HuH-7 (cell line): ENCODE results near the gene NTRK2.

Experiments used
- DNase-seq: peaks from one replicate; pipeline ENCODE4 v3.0.0; 2011; ENCODE audit warnings: low spot score

NTRK2 gene

DNA sequence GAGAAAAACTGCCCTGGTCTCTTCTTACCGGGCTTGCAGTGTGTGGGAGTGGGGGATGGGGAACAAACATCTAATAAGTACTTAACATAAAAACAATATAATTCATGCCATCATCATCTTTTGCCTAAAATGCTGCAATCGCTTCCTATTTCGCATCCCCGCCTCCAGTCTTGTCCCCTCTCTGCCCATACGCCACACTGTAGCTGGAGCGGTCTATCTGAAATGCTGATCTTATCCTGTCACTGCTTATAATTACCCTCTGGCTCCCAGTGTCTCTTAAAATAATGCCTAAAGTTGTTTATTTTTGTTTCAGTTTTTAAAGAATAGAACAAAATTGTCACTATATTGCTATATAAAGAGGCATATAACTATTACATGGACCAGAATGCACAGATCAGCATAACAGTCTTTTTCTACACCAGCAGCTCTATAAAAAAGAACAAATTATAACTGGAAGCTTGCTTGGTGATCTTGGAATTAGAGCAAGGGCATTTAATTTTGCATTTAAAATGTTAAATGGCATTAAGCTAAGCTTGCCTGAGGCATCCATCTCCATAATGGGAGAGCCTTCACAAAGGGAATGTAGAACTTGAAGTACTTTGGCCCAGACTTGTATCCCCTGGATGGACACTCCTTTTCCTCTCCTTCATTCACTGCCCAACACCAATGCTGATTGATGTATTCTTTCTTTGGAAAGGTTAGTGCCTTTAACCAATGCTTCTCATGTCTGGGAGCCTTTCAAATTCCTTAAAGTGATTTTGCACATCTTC lies 12.2 kb downstream of the NTRK2 start:
- no peak for DNase-seq

GRCh38 chr9:84686068-84686467 lies 16.5 kb downstream of the NTRK2 start:
- no peak for DNase-seq

- DNase-seq, result no peak
These were observed 19.4 kb downstream of the NTRK2 start for GRCh38 chr9:84688956-84689355.

GRCh38 chr9:84691634-84692033 lies 22.1 kb downstream of the NTRK2 start:
- no peak for DNase-seq

- DNase-seq, result no peak
These were observed 24.7 kb downstream of the NTRK2 start for GRCh38 chr9:84694248-84694647.

- DNase-seq, result no peak
These were observed 27.5 kb downstream of the NTRK2 start for GRCh38 chr9:84697042-84697441.

DNA sequence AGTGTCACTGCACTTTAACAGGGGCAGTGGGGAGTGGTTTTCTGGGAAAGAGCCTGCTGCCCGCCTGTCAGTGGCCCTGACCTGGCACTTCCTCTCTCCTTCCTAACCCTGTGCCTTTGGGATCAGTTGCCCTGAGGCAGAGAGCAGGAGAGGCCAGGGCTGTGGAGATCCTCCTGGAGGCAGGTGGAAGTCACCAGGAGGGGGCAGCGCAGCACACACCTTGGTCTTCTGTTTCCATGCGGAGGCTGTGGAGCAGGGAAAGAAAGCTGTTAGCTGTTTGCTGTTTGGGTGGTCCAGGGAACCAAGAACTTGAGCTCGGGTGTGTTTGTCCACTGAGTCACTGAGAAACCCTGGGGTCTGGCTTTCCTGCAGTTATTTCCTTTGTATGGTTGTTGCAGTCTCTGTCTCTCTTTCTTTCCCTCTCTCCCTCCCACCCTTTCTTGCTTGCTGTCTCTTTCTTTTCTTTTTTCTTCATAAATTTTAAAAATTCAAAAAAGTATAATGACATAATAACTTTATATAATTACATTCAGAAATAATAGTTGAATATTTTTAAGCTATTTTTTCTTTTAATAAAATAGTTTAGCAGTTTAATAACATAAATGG lies 28.1 kb downstream of the NTRK2 start:
- peak; percentile 48 for DNase-seq

- DNase-seq, result no peak
These were observed 28.8 kb downstream of the NTRK2 start for GRCh38 chr9:84698323-84698722.

DNA sequence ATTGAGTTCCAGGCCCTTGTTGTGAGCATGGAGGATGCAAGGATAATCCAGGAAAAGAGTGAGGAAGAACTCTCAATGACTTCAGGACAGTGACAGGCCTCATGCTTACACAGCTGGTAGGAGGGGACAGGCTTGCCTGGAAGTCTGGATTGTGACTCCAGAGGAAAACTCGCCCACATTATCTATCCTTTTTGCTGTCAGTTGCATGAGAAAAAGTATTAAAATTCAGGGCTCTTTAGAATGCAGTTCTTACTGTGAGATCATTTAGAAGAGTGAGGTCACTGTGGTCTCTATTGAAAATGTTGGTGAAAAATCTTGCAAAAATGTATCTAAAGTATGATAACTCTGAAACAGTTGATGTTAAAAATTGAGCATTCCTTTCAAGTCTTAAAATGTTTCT lies 30.5 kb downstream of the NTRK2 start:
- no peak for DNase-seq

DNA sequence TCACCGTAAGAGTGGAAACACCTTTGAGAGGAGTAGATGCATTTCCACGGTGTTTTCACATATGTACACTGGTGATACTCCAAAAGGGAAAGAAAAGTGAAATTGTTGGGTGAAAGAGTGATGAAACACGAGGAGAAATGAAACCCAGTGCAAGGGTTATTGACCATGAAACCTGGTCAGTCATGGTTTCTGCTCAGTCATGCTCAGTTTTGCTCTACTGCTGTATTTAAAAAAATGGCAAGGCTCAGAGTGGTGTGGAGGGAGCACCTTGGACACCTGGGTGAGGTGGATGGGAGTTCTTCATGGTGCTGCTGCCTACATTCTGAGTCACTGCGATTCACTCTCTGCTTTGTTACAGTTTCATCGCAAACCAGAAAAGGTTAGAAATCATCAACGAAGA lies 32.3 kb downstream of the NTRK2 start:
- no peak for DNase-seq

DNA sequence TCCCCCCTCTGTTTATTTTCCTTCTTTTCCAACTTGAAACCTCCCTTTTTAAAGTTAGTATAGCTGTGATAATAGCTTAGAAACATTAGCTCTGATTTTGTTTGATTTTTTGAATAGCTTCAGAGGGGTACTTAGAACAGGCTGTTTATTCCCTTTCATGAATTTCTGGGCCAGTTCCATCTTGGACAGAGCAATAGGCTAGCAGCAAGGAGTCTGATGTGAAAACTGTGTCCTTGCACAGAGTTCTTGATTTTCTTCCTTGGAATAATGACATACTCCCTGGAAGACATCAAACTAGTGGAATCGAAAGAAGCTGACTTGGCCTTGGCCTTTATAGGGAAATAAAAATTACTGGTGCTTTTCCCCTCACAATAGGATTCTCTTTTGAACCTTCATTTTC lies 32.9 kb downstream of the NTRK2 start:
- no peak for DNase-seq

GRCh38 chr9:84703793-84704192 lies 34.3 kb downstream of the NTRK2 start:
- no peak for DNase-seq

- no peak for DNase-seq
These were observed 35.6 kb downstream of the NTRK2 start for GRCh38 chr9:84705128-84705527.

- DNase-seq, result no peak
These were observed 38.9 kb downstream of the NTRK2 start for GRCh38 chr9:84708400-84708799.

- no peak for DNase-seq
These were observed 39.5 kb downstream of the NTRK2 start for GRCh38 chr9:84709056-84709455.

DNA sequence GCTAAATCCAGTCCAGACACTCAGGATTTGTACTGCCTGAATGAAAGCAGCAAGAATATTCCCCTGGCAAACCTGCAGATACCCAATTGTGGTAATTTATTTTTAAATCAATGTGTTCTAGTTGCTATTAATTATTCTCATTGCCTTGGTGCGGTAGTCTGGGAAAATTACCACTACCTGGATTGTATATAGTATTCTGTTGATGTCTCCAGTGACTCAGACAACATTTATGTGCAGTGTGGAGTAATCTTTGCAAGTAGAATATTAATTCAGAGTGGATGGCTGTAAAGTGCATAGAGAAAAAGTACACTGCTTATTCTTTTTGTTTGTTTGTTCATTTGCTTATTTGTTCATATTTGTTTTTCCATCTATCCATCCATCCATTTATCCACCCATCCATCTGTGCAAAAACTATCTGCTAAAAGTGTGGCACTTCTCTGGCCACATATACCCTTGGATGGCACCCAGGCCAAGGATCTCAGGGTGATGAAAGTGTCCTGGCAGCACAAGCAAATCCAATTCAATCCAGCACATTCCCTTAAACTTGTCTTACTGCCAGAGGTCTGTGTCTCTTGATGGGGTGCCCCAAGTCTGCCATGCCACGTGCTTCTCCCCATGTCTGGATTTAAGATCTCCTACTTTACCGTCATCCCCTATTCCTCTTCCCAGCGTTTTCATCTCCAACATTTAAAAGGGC lies 41.3 kb downstream of the NTRK2 start:
- no peak for DNase-seq

DNA sequence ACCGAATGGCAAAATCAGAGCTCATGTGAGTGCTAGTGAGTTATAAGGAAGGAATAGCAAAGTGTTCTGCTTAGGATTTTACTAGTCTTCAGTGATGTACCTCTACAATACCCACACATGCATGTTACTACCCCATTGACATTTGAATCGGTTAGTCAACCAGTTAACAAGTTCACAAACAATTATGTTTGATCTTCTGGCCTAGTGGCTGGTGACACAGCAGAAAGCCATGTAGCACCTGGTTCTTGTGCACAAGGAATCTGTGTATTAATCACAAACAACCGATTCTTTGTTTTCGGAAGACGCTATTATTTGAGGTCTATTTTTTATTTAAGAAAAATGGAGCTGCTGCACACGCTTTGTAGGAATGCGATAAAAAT lies 41.9 kb downstream of the NTRK2 start:
- DNase-seq, result no peak

- no peak for DNase-seq
These were observed 42.4 kb downstream of the NTRK2 start for GRCh38 chr9:84711936-84712335.

DNA sequence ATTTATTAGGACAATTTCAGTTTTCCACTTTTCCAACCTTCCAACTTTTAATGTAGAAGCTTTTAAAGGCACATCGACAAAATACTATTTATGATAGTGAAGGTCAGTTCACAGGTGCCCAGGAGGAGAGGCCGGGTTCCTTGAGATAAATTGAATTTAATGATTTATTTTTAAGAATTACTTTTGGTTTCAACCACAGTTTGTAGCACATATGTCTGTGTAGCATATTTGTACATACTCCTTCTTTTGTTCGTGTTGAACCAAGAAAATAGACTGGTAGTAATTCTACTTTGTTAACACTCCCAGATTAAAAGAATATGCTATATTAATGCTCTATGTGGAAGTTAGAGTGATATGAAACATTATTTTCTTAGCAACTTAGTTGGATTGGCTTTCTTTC lies 46.7 kb downstream of the NTRK2 start:
- no peak for DNase-seq

DNA sequence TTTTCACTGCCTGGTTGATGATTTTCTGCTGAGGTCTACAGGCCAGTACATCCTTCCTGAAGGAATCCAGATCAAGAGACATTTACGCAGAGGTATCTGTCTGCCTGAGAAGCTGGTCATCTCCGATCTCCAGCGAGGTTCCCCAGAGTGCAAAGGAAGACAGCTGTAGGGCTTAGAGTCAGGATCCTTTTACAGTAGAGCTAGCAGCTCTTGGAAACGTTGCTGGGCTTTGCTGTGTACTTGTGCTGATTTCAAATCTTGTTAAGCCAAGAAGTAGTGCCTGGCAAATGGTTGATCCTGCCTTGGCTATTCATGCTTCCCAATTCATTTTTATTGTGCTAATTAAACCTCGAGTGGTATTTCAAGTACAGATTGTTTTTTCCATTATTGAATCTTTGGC lies 48.9 kb downstream of the NTRK2 start:
- no peak for DNase-seq

- no peak for DNase-seq
These were observed 53.0 kb downstream of the NTRK2 start for GRCh38 chr9:84722388-84722989.

- no peak for DNase-seq
These were observed 53.9 kb downstream of the NTRK2 start for GRCh38 chr9:84723426-84723825.

GRCh38 chr9:84731696-84732095 lies 62.2 kb downstream of the NTRK2 start:
- no peak for DNase-seq
